ENCODE results near the gene CALCR.

Gene CALCR

GRCh38 chr7:93448176-93448575 lies 126.3 kb downstream of the CALCR start:
- Histone ChIP-seq H3K36me3 (ENCODE audit: low read depth) (no peaks in the 10 kb centered on the region), H3K27me3 (ENCODE audit: insufficient read depth, poor library complexity, severe bottlenecking) (peaks cover 8% of the 10 kb centered on the region), H3K4me3 (ENCODE audit: severe bottlenecking) (no peak overlapping the region), H3K4me1 (ENCODE audit: insufficient read depth, poor library complexity, severe bottlenecking) (no peaks in the 10 kb centered on the region), H3K27ac (ENCODE audit: poor library complexity, severe bottlenecking) (no peak overlapping the region), H3K9me3 (ENCODE audit: severe bottlenecking) (no peaks in the 10 kb centered on the region)
- ATAC-seq (ENCODE audit: low read depth) (no peak), DNase-seq (ENCODE audit: low spot score) (no peak)
- no peak for TF ChIP-seq CTCF (IDR thresholded peaks at IDR 0.05; ENCODE audit: poor library complexity, severe bottlenecking)

GRCh38 chr7:93447509-93447908 lies 127.0 kb downstream of the CALCR start:
- Histone ChIP-seq H3K4me3 (ENCODE audit: severe bottlenecking) (no peak overlapping the region), H3K36me3 (ENCODE audit: low read depth) (no peaks in the 10 kb centered on the region), H3K4me1 (ENCODE audit: insufficient read depth, poor library complexity, severe bottlenecking) (no peaks in the 10 kb centered on the region), H3K27me3 (ENCODE audit: insufficient read depth, poor library complexity, severe bottlenecking) (peaks cover 8% of the 10 kb centered on the region), H3K27ac (ENCODE audit: poor library complexity, severe bottlenecking) (no peak overlapping the region), H3K9me3 (ENCODE audit: severe bottlenecking) (no peaks in the 10 kb centered on the region)
- ATAC-seq (ENCODE audit: low read depth) = no peak
- DNase-seq (ENCODE audit: low spot score) = no peak
- no peak for TF ChIP-seq CTCF (IDR thresholded peaks at IDR 0.05; ENCODE audit: poor library complexity, severe bottlenecking)

- H3K27ac ChIP-seq (ENCODE audit: poor library complexity, severe bottlenecking) = no peak overlapping the region
- no peak overlapping the region for H3K4me3 ChIP-seq (ENCODE audit: severe bottlenecking)
- DNase-seq (ENCODE audit: low spot score) (no peak), ATAC-seq (ENCODE audit: low read depth) (peak; percentile 29; the same call in 1 of the 3 replicates)
- H3K4me1 ChIP-seq (ENCODE audit: insufficient read depth, poor library complexity, severe bottlenecking) = no peaks in the 10 kb centered on the region
- no peaks in the 10 kb centered on the region for H3K9me3 ChIP-seq (ENCODE audit: severe bottlenecking)
- H3K27me3 ChIP-seq (ENCODE audit: insufficient read depth, poor library complexity, severe bottlenecking) = peaks cover 5% of the 10 kb centered on the region
- no peaks in the 10 kb centered on the region for H3K36me3 ChIP-seq (ENCODE audit: low read depth)
- peak; percentile 75 for TF ChIP-seq CTCF (IDR thresholded peaks at IDR 0.05; ENCODE audit: poor library complexity, severe bottlenecking)
These were observed 131.9 kb downstream of the CALCR start for GRCh38 chr7:93442478-93443224.

GRCh38 chr7:93435791-93436190 lies 138.7 kb downstream of the CALCR start:
- ATAC-seq (ENCODE audit: low read depth) (no peak), DNase-seq (ENCODE audit: low spot score) (no peak)
- Histone ChIP-seq H3K4me1 (ENCODE audit: insufficient read depth, poor library complexity, severe bottlenecking) (no peaks in the 10 kb centered on the region), H3K27ac (ENCODE audit: poor library complexity, severe bottlenecking) (no peak overlapping the region), H3K27me3 (ENCODE audit: insufficient read depth, poor library complexity, severe bottlenecking) (no peaks in the 10 kb centered on the region), H3K9me3 (ENCODE audit: severe bottlenecking) (no peaks in the 10 kb centered on the region), H3K36me3 (ENCODE audit: low read depth) (no peaks in the 10 kb centered on the region), H3K4me3 (ENCODE audit: severe bottlenecking) (no peak overlapping the region)
- no peak for TF ChIP-seq CTCF (IDR thresholded peaks at IDR 0.05; ENCODE audit: poor library complexity, severe bottlenecking)

GRCh38 chr7:93432130-93432529 lies 142.4 kb downstream of the CALCR start:
- Histone ChIP-seq H3K4me1 (ENCODE audit: insufficient read depth, poor library complexity, severe bottlenecking) (no peaks in the 10 kb centered on the region), H3K9me3 (ENCODE audit: severe bottlenecking) (no peaks in the 10 kb centered on the region), H3K27me3 (ENCODE audit: insufficient read depth, poor library complexity, severe bottlenecking) (no peaks in the 10 kb centered on the region), H3K4me3 (ENCODE audit: severe bottlenecking) (no peak overlapping the region), H3K27ac (ENCODE audit: poor library complexity, severe bottlenecking) (no peak overlapping the region), H3K36me3 (ENCODE audit: low read depth) (no peaks in the 10 kb centered on the region)
- DNase-seq (ENCODE audit: low spot score) = no peak
- TF ChIP-seq CTCF (IDR thresholded peaks at IDR 0.05; ENCODE audit: poor library complexity, severe bottlenecking) = no peak
- no peak for ATAC-seq (ENCODE audit: low read depth)

Measured in RWPE2 (cell line).